ENCODE measurements around the gene MXD4. TPM values are rescaled to one million over a fixed set of nuclear protein-coding genes. Genes with fewer than 3 reads are reported as not detected.

MXD4 gene
- total and polyA plus RNA-seq, 5 donors from 2014 or later, result 34.3 to 121 (median 58.1) TPM

DNA sequence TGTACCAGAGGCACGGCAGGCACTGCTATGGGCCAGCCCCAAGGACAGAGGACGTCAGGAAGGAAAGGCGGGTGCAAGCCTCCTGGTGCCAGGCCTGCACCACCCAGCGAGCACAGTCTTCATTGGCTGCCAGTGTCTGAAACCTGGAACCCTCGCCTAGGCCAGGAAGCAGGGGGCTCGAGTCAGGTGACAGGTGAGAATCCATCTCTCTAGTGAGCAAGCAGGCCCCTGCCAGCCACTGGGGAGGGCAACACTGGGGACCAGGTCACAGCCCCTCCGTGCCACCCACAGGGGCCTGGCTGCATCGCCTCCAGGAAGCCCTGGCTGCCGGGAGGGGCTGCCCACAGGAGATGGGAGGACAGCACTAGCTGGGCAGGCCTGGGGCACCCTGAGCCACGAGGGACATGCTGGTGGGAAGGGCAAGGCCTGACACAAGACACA lies 13.1 kb downstream of the MXD4 start:
- H3K4me1 Mint-ChIP-seq, result peaks cover 5 to 18% (median 8%) of the 10 kb centered on the region in 4 donors
- H3K27me3 Mint-ChIP-seq, result no peaks in the 10 kb centered on the region
- Histone ChIP-seq H3K4me1 (ENCODE audit: control insufficient read depth, insufficient read depth, low read length, poor library complexity, severe bottlenecking) (no peaks in the 10 kb centered on the region), H3K36me3 (ENCODE audit: control insufficient read depth, insufficient read depth, low read length) (peaks cover 40% of the 10 kb centered on the region), H3K27ac (ENCODE audit: insufficient read depth, low read length, poor library complexity, severe bottlenecking) (no peak overlapping the region), H3K9me3 (ENCODE audit: control insufficient read depth in 2 of 2, low read length in 2 of 2) (no peaks in the 10 kb centered on the region), H3K27me3 (ENCODE audit: control insufficient read depth, insufficient read depth, low read length) (no peaks in the 10 kb centered on the region), H3K4me3 (ENCODE audit: low read depth, low read length) (no peak overlapping the region)
- H3K9me3 Mint-ChIP-seq, result no peaks in the 10 kb centered on the region
- no peak overlapping the region for H3K27ac Mint-ChIP-seq
- peak in 1 of 3 donors; percentile 1 for DNase-seq
- ATAC-seq (ENCODE audit: low read depth in 2 of 2), result no peak
- H3K4me3 Mint-ChIP-seq, result no peak overlapping the region
- H3K36me3 Mint-ChIP-seq, result peaks cover 3% of the 10 kb centered on the region

DNA sequence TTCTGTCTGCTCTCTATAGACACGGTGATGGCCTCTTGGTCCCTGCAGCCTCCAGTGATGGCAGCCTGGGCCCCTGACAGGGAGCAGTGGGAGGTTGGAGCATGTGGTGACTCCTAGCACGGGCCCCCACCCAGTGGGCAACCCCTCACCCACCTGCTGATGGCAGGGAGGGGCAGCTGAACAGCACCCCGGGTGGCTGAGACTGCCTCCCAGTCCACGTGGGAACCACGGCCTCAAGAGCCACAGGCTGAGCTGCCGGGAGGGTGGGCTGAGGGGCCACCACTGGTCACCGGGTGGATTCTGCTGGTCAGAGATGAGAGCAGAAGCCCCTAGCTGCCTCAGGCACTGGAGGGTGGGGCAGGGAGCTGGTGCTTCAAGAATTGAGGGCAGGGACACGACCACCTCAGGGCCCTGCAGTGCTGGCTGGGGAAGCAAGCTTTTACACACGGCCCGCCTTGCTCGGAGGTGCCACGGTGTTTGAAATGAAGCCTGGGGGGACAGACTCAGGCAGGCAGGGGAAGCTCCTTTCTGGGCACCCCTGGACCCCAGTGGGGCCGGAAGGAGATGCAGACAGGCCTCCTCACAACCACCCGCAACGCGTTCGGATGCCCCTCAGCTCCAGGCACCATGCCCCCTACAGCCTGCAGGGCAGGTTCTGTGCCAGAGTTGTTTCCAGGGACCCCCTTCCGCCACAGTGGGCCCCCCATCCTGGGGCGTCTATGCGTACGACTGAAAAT lies 13.7 kb downstream of the MXD4 start:
- Histone ChIP-seq H3K4me3 (ENCODE audit: low read depth, low read length) (no peak overlapping the region), H3K27me3 (ENCODE audit: control insufficient read depth, insufficient read depth, low read length) (no peaks in the 10 kb centered on the region), H3K27ac (ENCODE audit: insufficient read depth, low read length, poor library complexity, severe bottlenecking) (no peak overlapping the region), H3K36me3 (ENCODE audit: control insufficient read depth, insufficient read depth, low read length) (peaks cover 34% of the 10 kb centered on the region), H3K9me3 (ENCODE audit: control insufficient read depth in 2 of 2, low read length in 2 of 2) (no peaks in the 10 kb centered on the region), H3K4me1 (ENCODE audit: control insufficient read depth, insufficient read depth, low read length, poor library complexity, severe bottlenecking) (no peaks in the 10 kb centered on the region)
- Mint-ChIP-seq H3K36me3 (peaks cover 3% of the 10 kb centered on the region), H3K27me3 (no peaks in the 10 kb centered on the region), H3K9me3 (no peaks in the 10 kb centered on the region), H3K27ac (no peak overlapping the region), H3K4me3 (no peak overlapping the region), H3K4me1 (peaks cover 6 to 24% (median 13%) of the 10 kb centered on the region in 4 donors)
- ATAC-seq (ENCODE audit: low read depth in 2 of 2) (no peak), DNase-seq (no peak)

DNA sequence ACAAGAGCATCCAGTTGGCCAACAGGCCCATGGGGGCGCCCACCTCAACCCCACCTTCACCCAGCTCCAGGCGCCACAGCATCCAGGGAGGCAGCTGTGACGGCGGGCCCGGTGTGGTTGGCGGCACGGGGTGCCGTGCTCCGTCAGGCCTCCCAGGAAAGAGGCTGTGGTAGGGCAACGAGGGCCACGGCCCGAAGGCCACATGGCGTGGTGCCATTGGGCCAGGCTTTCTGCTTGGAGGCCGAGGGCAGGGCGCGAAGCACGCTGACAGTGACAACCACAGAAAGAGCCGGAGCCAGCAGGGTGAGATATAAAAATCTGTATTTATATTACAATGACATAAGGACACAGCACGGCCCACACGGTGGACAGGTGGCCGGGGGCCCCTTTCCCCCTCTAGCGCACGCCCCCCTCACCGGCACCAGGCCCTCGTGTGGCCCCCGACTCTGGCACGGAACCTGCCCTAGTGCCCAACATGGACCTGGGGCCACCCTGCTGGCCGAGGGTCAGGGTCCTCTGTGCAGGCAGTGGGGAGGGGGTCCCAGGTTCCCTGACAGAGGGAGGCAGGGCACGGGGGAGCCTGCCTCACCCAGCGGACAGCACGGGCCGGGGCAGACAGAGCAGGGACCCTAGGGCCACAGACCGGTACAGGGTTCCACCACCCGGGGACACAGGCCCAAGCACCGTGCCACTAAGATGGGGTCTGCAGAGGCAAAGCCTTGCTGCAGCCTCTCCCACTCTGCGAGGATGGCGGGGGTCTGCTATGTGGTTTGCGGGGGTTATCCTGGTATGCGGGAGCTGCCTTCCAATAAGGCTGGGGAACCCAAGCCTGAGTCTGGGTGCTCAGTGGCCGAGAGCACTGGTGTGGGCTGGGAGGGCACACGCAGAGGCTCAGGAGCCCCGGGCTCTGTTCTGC lies 14.5 kb downstream of the MXD4 start:
- no peaks in the 10 kb centered on the region for H3K27me3 ChIP-seq (ENCODE audit: control insufficient read depth, insufficient read depth, low read length)

DNA sequence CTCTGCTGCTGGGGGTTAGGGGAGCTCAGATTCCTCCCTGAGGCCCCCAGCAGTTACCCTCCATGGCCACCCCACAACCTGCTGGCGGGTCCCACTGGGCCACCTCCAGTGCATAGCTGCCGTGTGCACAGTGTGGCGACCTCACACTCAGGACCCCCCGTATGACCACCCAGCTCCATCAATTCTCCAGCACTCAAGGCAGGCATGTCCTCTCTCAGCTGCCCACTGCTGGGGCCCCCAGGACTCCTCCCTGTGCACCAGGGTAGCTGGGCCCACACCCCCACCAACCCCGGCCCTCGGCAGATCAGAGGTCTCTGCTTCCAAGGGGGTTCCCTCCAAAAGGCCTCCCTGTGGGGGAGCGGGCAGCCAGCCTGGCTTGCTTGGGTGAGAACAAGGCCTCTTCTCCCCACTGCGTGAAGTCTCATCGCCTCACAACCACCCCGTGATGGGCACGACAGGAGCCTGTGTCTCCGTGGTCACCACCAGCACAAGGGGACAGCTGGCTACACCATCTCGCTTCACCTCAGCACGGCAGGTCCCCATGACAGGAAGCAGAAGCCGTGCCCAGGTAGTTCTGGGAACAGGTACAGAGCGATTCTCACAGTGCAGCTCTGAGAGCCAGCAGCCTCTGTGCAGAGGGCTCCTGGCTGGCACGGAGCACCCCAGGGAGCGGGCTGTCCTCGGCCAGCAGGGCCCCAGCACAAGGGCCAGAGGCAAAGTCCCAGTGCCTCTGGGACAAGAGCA lies 15.4 kb downstream of the MXD4 start:
- H3K9me3 ChIP-seq (ENCODE audit: control insufficient read depth in 2 of 2, low read length in 2 of 2), result no peaks in the 10 kb centered on the region
- peaks cover 4% of the 10 kb centered on the region for H3K27me3 Mint-ChIP-seq
- no peak for DNase-seq
- H3K36me3 Mint-ChIP-seq, result peaks cover 3% of the 10 kb centered on the region
- no peak overlapping the region for H3K27ac Mint-ChIP-seq
- no peaks in the 10 kb centered on the region for H3K27me3 ChIP-seq (ENCODE audit: control insufficient read depth, insufficient read depth, low read length)
- ATAC-seq (ENCODE audit: low read depth in 2 of 2), result no peak
- H3K4me1 ChIP-seq (ENCODE audit: control insufficient read depth, insufficient read depth, low read length, poor library complexity, severe bottlenecking), result peaks cover 4% of the 10 kb centered on the region
- no peak overlapping the region for H3K27ac ChIP-seq (ENCODE audit: insufficient read depth, low read length, poor library complexity, severe bottlenecking)
- H3K4me1 Mint-ChIP-seq, result peaks cover 6 to 29% (median 13%) of the 10 kb centered on the region in 4 donors
- H3K36me3 ChIP-seq (ENCODE audit: control insufficient read depth, insufficient read depth, low read length), result peaks cover 26% of the 10 kb centered on the region
- H3K4me3 Mint-ChIP-seq, result no peak overlapping the region
- H3K9me3 Mint-ChIP-seq, result peaks cover 0 to 1% (median 0%) of the 10 kb centered on the region in 7 donors
- H3K4me3 ChIP-seq (ENCODE audit: low read depth, low read length), result no peak overlapping the region

More for the DNA sequence above, 14.5 kb downstream of the MXD4 start:
- H3K9me3 Mint-ChIP-seq, result no peaks in the 10 kb centered on the region
- Histone ChIP-seq H3K9me3 (ENCODE audit: control insufficient read depth in 2 of 2, low read length in 2 of 2) (no peaks in the 10 kb centered on the region), H3K4me3 (ENCODE audit: low read depth, low read length) (no peak overlapping the region), H3K27ac (ENCODE audit: insufficient read depth, low read length, poor library complexity, severe bottlenecking) (no peak overlapping the region), H3K36me3 (ENCODE audit: control insufficient read depth, insufficient read depth, low read length) (peaks cover 33% of the 10 kb centered on the region), H3K4me1 (ENCODE audit: control insufficient read depth, insufficient read depth, low read length, poor library complexity, severe bottlenecking) (peaks cover 1% of the 10 kb centered on the region)
- no peak overlapping the region for H3K27ac Mint-ChIP-seq
- H3K4me3 Mint-ChIP-seq, result no peak overlapping the region
- H3K27me3 Mint-ChIP-seq, result peaks cover 2% of the 10 kb centered on the region
- ATAC-seq (ENCODE audit: low read depth in 2 of 2) (no peak), DNase-seq (peak in 1 of 3 donors; percentile 1)
- peaks cover 3% of the 10 kb centered on the region for H3K36me3 Mint-ChIP-seq
- peaks cover 6 to 23% (median 13%) of the 10 kb centered on the region in 4 donors for H3K4me1 Mint-ChIP-seq

DNA sequence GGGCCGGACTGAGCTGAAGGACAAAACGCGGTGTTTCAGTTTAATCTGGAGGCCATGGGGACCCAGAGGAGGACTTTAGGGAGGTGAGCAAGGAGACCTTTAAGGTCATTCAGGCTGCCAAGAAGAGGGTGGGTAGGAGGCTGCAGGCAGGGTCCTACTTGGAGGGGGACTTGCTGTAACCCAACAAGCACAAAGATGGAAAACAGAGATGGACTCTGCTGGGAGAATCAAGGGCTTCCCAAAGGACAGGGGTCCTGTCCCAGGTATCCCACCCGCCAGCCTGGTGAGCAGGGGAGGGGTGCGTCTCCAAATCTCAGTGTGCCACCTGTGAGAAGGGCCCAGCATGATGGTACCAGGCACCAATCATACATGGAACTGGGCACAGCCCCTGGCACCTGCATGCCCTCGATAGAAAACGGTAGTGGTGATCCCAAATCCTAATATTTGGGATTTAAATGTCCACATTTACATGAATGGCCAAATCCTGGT lies 16.1 kb downstream of the MXD4 start:
- H3K4me1 Mint-ChIP-seq, result peaks cover 11 to 32% (median 14%) of the 10 kb centered on the region in 4 donors
- no peaks in the 10 kb centered on the region for H3K27me3 ChIP-seq (ENCODE audit: control insufficient read depth, insufficient read depth, low read length)
- ATAC-seq (ENCODE audit: low read depth in 2 of 2), result no peak
- no peak overlapping the region for H3K27ac ChIP-seq (ENCODE audit: insufficient read depth, low read length, poor library complexity, severe bottlenecking)
- no peak overlapping the region for H3K4me3 ChIP-seq (ENCODE audit: low read depth, low read length)
- H3K9me3 Mint-ChIP-seq, result peaks cover 0 to 3% (median 0%) of the 10 kb centered on the region in 7 donors
- H3K36me3 Mint-ChIP-seq, result peaks cover 3% of the 10 kb centered on the region
- H3K27ac Mint-ChIP-seq, result peak overlapping the region in 2 of 3 donors; percentile 73 to 82
- H3K4me1 ChIP-seq (ENCODE audit: control insufficient read depth, insufficient read depth, low read length, poor library complexity, severe bottlenecking), result peaks cover 10% of the 10 kb centered on the region
- no peak for DNase-seq
- peaks cover 21% of the 10 kb centered on the region for H3K36me3 ChIP-seq (ENCODE audit: control insufficient read depth, insufficient read depth, low read length)
- no peaks in the 10 kb centered on the region for H3K9me3 ChIP-seq (ENCODE audit: control insufficient read depth in 2 of 2, low read length in 2 of 2)
- H3K27me3 Mint-ChIP-seq, result peaks cover 4% of the 10 kb centered on the region
- H3K4me3 Mint-ChIP-seq, result peak overlapping the region in 2 of 4 donors; percentile 15 to 25

- peaks cover 16% of the 10 kb centered on the region for H3K4me1 ChIP-seq (ENCODE audit: control insufficient read depth, insufficient read depth, low read length, poor library complexity, severe bottlenecking)
- ATAC-seq (ENCODE audit: low read depth in 2 of 2) (no peak), DNase-seq (no peak)
- Mint-ChIP-seq H3K36me3 (peaks cover 3% of the 10 kb centered on the region), H3K9me3 (peaks cover 0 to 3% (median 0%) of the 10 kb centered on the region in 7 donors), H3K4me1 (peaks cover 17 to 39% (median 19%) of the 10 kb centered on the region in 4 donors), H3K27ac (peak overlapping the region; percentile 73 to 82 (median 77)), H3K4me3 (peak overlapping the region in 1 of 4 donors; percentile 25), H3K27me3 (peaks cover 4% of the 10 kb centered on the region)
- H3K9me3 ChIP-seq (ENCODE audit: control insufficient read depth in 2 of 2, low read length in 2 of 2), result no peaks in the 10 kb centered on the region
- no peak overlapping the region for H3K4me3 ChIP-seq (ENCODE audit: low read depth, low read length)
- H3K36me3 ChIP-seq (ENCODE audit: control insufficient read depth, insufficient read depth, low read length), result peaks cover 15% of the 10 kb centered on the region
- H3K27me3 ChIP-seq (ENCODE audit: control insufficient read depth, insufficient read depth, low read length), result no peaks in the 10 kb centered on the region
- H3K27ac ChIP-seq (ENCODE audit: insufficient read depth, low read length, poor library complexity, severe bottlenecking), result peak overlapping the region; percentile 25
Observed at GRCh38 chr4:2245057-2245786, 16.7 kb downstream of the MXD4 start.
